ENCODE results near the gene DDX25. TPM values are rescaled to one million over a fixed set of nuclear protein-coding genes. Genes with fewer than 3 reads are reported as not detected.
A peak's percentile ranks its signal among the peaks of the same experiment; 100 is the strongest.

DDX25 gene
- total RNA-seq, 1 experiment from 2014 or later, result 0.37 TPM

DNA sequence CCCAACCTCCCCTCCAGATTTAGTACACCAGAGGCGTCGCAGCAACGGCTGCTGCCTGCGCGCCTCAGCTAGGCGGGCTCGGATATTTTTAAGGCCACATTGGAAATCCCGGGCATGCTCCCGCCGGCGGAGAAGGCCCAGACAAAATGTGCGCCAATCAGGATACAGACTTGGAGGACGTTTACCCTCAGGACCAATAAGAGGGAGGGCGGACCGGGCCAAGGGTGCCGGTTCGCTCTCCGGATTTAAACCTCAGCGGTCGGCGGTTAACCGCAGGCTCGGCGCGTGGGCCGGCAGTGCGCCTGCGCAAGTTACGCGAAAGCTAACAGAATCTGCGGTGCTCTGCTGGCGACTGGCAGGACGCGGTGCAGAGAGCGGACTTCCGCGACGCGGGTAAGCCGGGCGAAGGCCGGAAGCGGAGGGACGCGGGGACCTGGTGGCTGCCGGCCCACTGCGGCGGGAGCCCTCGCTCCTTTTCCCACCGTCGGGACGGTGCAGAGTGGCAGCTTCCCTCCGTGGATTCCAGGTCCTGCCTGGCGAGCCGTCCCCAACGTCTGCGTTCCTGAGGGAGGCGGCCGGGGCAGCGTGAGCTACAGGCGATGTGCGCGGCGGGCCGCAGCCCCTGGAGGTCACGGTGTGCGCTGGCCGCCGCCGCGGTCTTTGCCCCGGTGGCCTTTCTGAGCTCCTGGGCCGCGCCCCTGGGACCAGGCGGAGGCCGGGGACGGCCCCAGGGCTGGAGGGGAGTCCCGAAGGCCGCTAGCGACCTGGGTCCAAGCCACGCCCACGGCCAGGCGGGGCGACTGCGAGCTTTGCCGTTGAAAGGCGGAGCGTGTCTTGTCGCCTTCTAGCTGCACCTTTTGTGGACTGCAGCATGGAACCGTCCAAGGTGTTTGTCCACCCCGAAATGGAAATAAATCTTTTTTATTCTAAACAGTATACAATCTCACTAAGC, 16.7 kb upstream of the DDX25 start, which contains the start of gene HYLS1:
TSS of gene HYLS1 (plus strand) at position 296 of the 952 bp plus-strand sequence. CDS start 11,701 bp downstream, outside the sequence.
- ATAC-seq (peak; percentile 87), DNase-seq (ENCODE audit: low read depth, low spot score) (peak; percentile 92)
- Histone ChIP-seq H3K27ac (ENCODE audit: low read depth, low read length) (peak within 1 kb of the TSS; percentile 91), H3K4me2 (ENCODE audit: low read length) (peak within 1 kb of the TSS; percentile 91), H4K20me1 (ENCODE audit: insufficient read depth) (no peaks in the 10 kb centered on the region), H3K4me3 (replicated peaks in 1 of 2; ENCODE audit: low read depth in 1 of 2, low read length in 2 of 2) (peak within 1 kb of the TSS; percentile 64 to 81), H3K36me3 (ENCODE audit: control insufficient read depth in 1 of 2, insufficient read depth in 2 of 2, low read length in 2 of 2) (peaks cover 5 to 8% of the 10 kb centered on the region in 2 experiments; a peak in 1 of 4 replicates), H3K9me2 (ENCODE audit: insufficient read depth) (no peaks in the 10 kb centered on the region), H3K9ac (ENCODE audit: low read length) (peak within 1 kb of the TSS; percentile 93), H2AFZ (ENCODE audit: low read depth, low read length, poor library complexity, severe bottlenecking) (peak within 1 kb of the TSS; percentile 11), H3K79me2 (ENCODE audit: insufficient read depth, low read length) (peaks cover 47% of the 10 kb centered on the region), H3K4me1 (ENCODE audit: control insufficient read depth in 1 of 2, insufficient read depth in 2 of 2, low read length in 2 of 2) (peaks cover 4 to 25% of the 10 kb centered on the region in 2 experiments; a peak in 3 of 4 replicates), H3K27me3 (ENCODE audit: insufficient read depth, low read length) (no peaks in the 10 kb centered on the region), H3K9me3 (ENCODE audit: control insufficient read depth in 1 of 2, insufficient read depth in 1 of 2, low read depth in 1 of 2, low read length in 2 of 2) (no peaks in the 10 kb centered on the region)
- POLR2A ChIA-PET, result interaction anchor here (1.0 to 1.7 kb wide), 5 partner anchors 9 to 306 kb away, joined by 3 to 13 read pairs (median 7); partner anchors contain the start of gene PUS3
- CTCF ChIA-PET, result interaction anchor here (0.8 to 1.7 kb wide), 5 partner anchors 9 to 796 kb away, joined by 3 to 6 read pairs (median 4); partner anchors contain the start of gene PUS3
- intact Hi-C loops (cut with micrococcal nuclease), result no loop called here
- no TSS peak for BruUV-seq (replicated peaks)
- RAD21 ChIA-PET (ENCODE audit: low non-redundant PET in 1 of 2, low total read pairs in 2 of 2, uncharacterized antibody in 2 of 2, unreplicated experiment in 2 of 2), result no interaction called here
- TF ChIP-seq ZNF274 (IDR thresholded peaks at IDR 0.05; ENCODE audit: low read depth, low read length) (no peak), ELF1 (IDR thresholded peaks at IDR 0.05; ENCODE audit: borderline replicate concordance, low read depth) (no peak; the same call in 1 of the 2 replicates), TCF7L2 (IDR thresholded peaks at IDR 0.05; ENCODE audit: borderline replicate concordance, extremely low read depth, insufficient read depth, insufficient read length) (peak; percentile 17), ZFX (IDR thresholded peaks at IDR 0.05) (peak; percentile 89), EGR1 (IDR thresholded peaks at IDR 0.05; ENCODE audit: low read depth) (peak; percentile 73), POLR2AphosphoS5 (IDR thresholded peaks at IDR 0.05; ENCODE audit: low read depth, low read length) (peak; percentile 87), SIN3A (IDR thresholded peaks at IDR 0.05; ENCODE audit: low read depth) (peak; percentile 73; the same call in 1 of the 2 replicates), EZH2phosphoT487 (IDR thresholded peaks at IDR 0.05; ENCODE audit: borderline replicate concordance) (no peak), FOSL1 (IDR thresholded peaks at IDR 0.05; ENCODE audit: low read depth) (no peak), RAD21 (IDR thresholded peaks at IDR 0.05; ENCODE audit: low read depth) (no peak), SP1 (IDR thresholded peaks at IDR 0.05; ENCODE audit: low read depth) (peak; percentile 78), EZH2 (IDR thresholded peaks at IDR 0.05) (no peak), SRF (IDR thresholded peaks at IDR 0.05; ENCODE audit: low read depth) (no peak), CBX3 (IDR thresholded peaks at IDR 0.05; ENCODE audit: low read depth) (peak; percentile 86)
- TF ChIP-seq, protein P1, sequence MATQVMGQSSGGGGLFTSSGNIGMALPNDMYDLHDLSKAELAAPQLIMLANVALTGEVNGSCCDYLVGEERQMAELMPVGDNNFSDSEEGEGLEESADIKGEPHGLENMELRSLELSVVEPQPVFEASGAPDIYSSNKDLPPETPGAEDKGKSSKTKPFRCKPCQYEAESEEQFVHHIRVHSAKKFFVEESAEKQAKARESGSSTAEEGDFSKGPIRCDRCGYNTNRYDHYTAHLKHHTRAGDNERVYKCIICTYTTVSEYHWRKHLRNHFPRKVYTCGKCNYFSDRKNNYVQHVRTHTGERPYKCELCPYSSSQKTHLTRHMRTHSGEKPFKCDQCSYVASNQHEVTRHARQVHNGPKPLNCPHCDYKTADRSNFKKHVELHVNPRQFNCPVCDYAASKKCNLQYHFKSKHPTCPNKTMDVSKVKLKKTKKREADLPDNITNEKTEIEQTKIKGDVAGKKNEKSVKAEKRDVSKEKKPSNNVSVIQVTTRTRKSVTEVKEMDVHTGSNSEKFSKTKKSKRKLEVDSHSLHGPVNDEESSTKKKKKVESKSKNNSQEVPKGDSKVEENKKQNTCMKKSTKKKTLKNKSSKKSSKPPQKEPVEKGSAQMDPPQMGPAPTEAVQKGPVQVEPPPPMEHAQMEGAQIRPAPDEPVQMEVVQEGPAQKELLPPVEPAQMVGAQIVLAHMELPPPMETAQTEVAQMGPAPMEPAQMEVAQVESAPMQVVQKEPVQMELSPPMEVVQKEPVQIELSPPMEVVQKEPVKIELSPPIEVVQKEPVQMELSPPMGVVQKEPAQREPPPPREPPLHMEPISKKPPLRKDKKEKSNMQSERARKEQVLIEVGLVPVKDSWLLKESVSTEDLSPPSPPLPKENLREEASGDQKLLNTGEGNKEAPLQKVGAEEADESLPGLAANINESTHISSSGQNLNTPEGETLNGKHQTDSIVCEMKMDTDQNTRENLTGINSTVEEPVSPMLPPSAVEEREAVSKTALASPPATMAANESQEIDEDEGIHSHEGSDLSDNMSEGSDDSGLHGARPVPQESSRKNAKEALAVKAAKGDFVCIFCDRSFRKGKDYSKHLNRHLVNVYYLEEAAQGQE (IDR thresholded peaks at IDR 0.05; ENCODE audit: low read depth), result no peak
- TF ChIP-seq, protein P2, sequence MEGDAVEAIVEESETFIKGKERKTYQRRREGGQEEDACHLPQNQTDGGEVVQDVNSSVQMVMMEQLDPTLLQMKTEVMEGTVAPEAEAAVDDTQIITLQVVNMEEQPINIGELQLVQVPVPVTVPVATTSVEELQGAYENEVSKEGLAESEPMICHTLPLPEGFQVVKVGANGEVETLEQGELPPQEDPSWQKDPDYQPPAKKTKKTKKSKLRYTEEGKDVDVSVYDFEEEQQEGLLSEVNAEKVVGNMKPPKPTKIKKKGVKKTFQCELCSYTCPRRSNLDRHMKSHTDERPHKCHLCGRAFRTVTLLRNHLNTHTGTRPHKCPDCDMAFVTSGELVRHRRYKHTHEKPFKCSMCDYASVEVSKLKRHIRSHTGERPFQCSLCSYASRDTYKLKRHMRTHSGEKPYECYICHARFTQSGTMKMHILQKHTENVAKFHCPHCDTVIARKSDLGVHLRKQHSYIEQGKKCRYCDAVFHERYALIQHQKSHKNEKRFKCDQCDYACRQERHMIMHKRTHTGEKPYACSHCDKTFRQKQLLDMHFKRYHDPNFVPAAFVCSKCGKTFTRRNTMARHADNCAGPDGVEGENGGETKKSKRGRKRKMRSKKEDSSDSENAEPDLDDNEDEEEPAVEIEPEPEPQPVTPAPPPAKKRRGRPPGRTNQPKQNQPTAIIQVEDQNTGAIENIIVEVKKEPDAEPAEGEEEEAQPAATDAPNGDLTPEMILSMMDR (IDR thresholded peaks at IDR 0.05 in 2 of 3, conservative IDR thresholded peaks at IDR 0.05 in 1 of 3; ENCODE audit: borderline replicate concordance in 1 of 3, insufficient read depth in 1 of 3, low read depth in 2 of 3, low read length in 2 of 3), result peak in 1 of 3 experiments; percentile 41; a peak in 1 of 6 replicates
- TF ChIP-seq, protein P3, sequence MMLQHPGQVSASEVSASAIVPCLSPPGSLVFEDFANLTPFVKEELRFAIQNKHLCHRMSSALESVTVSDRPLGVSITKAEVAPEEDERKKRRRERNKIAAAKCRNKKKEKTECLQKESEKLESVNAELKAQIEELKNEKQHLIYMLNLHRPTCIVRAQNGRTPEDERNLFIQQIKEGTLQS (IDR thresholded peaks at IDR 0.05), result no peak
- TF ChIP-seq, protein P4, sequence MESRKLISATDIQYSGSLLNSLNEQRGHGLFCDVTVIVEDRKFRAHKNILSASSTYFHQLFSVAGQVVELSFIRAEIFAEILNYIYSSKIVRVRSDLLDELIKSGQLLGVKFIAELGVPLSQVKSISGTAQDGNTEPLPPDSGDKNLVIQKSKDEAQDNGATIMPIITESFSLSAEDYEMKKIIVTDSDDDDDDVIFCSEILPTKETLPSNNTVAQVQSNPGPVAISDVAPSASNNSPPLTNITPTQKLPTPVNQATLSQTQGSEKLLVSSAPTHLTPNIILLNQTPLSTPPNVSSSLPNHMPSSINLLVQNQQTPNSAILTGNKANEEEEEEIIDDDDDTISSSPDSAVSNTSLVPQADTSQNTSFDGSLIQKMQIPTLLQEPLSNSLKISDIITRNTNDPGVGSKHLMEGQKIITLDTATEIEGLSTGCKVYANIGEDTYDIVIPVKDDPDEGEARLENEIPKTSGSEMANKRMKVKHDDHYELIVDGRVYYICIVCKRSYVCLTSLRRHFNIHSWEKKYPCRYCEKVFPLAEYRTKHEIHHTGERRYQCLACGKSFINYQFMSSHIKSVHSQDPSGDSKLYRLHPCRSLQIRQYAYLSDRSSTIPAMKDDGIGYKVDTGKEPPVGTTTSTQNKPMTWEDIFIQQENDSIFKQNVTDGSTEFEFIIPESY (IDR thresholded peaks at IDR 0.05; ENCODE audit: extremely low read depth, insufficient replicate concordance, low read length), result no peak
